ENCODE data around the gene NSMCE1. TPM values are rescaled to one million over a fixed set of nuclear protein-coding genes. Genes with fewer than 3 reads are reported as not detected.

The NSMCE1 gene
- total and polyA plus RNA-seq, 4 donors, result 16.5 to 39.0 (median 21.7) TPM

DNA sequence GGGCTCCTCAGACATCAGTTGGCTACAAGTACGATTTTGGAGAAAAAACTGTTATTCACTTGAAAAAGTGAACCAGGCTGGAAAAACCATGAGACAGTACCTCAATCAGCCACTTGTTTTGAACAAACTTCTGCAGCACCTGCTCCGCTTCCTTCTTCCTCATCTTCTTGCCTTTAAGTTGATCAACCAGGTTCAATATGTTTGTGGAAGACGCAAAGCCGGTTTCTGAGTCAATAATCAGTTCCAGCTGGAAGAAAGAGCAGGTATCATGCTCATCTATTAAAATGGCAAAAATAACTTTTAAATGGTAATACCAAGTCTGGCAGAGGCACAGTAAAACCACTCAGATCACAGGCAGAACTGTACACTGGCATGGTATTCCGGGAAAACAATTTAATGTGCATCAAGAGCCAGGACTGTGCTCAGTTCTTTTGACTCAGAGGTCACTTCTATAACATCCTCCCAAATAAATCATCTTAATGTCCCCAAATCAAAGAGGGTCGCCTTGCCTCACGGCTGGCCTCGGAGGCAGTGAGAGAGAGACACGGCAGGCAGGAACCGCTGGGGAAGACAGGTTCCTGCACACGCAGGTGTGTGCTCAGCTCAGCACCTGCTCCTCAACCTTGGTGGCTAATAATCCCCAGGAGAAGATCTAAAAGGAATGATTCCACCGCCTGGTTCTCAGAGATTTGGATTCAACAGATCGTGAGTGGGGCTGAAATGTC is 35.5 kb downstream of the NSMCE1 start:
- 83% methylated on average over 13 of the region's 13 CpGs for WGBS

DNA sequence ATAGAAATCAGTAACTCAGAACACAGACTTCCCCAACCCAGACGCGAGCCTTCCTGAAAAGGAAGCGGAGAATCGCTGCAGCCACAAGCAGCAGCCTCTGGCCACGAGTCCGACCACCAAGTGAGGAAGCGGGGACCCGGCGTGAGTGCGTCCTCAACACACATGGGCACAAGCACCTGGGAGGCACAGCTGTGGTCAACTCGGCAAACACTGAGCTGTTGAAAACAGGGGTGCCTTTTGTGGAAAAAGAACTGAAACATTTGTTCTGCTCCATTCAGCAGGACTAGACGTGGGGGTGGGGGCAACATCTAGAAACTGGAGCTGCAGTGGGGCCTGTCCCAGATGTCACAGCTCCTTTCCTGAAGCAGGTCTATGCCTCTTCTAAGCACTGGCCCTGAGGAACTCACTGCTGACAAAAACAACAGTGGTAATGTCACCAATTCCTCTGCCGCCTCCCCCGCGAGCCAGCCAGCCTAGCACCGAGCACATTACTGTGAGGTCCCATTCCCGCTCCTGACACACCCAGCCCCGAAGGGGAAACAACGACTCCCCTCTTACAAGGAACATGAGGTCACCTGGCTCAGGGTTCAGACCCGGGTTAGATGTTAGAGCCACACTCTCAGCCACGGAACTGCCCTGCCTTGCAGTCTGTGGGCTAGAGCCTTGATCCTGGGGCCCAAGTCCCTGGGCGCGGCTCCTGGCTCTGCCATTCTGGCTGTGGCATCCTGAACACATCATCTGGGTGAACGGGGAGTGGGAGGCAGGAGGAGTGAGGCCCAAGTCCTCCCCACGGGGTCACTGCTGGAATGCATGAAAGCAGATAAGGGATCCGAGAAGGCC is 36.3 kb downstream of the NSMCE1 start:
- no peak overlapping the region for H3K9ac ChIP-seq (ENCODE audit: low read depth in 1 of 2, low read length in 2 of 2)
- H3K4me3 ChIP-seq (ENCODE audit: low read depth in 1 of 3, low read length in 3 of 3), result no peak overlapping the region
- WGBS, result 82% methylated on average over 26 of the region's 26 CpGs
- H3K9me3 ChIP-seq (ENCODE audit: control insufficient read depth in 4 of 4, low read length in 3 of 4), result no peaks in the 10 kb centered on the region
- peaks cover 0 to 10% (median 4%) of the 10 kb centered on the region in 4 donors for H3K36me3 ChIP-seq (ENCODE audit: control insufficient read depth in 4 of 4, insufficient read depth in 3 of 4, low read depth in 1 of 4, low read length in 3 of 4)
- TF ChIP-seq RAD21 (IDR thresholded peaks at IDR 0.05) (no peak), HNF4A (conservative IDR thresholded peaks at IDR 0.05) (no peak), EGR1 (IDR thresholded peaks at IDR 0.05; ENCODE audit: low read depth in 2 of 2) (no peak), JUND (IDR thresholded peaks at IDR 0.05) (no peak), GABPA (IDR thresholded peaks at IDR 0.05 in 1 of 2, conservative IDR thresholded peaks at IDR 0.05 in 1 of 2) (no peak), YY1 (IDR thresholded peaks at IDR 0.05) (no peak), FOXA2 (IDR thresholded peaks at IDR 0.05) (no peak), FOXA1 (IDR thresholded peaks at IDR 0.05) (no peak)
- TF ChIP-seq, protein P1, sequence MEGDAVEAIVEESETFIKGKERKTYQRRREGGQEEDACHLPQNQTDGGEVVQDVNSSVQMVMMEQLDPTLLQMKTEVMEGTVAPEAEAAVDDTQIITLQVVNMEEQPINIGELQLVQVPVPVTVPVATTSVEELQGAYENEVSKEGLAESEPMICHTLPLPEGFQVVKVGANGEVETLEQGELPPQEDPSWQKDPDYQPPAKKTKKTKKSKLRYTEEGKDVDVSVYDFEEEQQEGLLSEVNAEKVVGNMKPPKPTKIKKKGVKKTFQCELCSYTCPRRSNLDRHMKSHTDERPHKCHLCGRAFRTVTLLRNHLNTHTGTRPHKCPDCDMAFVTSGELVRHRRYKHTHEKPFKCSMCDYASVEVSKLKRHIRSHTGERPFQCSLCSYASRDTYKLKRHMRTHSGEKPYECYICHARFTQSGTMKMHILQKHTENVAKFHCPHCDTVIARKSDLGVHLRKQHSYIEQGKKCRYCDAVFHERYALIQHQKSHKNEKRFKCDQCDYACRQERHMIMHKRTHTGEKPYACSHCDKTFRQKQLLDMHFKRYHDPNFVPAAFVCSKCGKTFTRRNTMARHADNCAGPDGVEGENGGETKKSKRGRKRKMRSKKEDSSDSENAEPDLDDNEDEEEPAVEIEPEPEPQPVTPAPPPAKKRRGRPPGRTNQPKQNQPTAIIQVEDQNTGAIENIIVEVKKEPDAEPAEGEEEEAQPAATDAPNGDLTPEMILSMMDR (IDR thresholded peaks at IDR 0.05; ENCODE audit: low read depth, low read length, missing input control), result no peak
- TF ChIP-seq, protein P2, sequence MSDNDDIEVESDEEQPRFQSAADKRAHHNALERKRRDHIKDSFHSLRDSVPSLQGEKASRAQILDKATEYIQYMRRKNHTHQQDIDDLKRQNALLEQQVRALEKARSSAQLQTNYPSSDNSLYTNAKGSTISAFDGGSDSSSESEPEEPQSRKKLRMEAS (IDR thresholded peaks at IDR 0.05), result no peak
- TF ChIP-seq, protein P3, sequence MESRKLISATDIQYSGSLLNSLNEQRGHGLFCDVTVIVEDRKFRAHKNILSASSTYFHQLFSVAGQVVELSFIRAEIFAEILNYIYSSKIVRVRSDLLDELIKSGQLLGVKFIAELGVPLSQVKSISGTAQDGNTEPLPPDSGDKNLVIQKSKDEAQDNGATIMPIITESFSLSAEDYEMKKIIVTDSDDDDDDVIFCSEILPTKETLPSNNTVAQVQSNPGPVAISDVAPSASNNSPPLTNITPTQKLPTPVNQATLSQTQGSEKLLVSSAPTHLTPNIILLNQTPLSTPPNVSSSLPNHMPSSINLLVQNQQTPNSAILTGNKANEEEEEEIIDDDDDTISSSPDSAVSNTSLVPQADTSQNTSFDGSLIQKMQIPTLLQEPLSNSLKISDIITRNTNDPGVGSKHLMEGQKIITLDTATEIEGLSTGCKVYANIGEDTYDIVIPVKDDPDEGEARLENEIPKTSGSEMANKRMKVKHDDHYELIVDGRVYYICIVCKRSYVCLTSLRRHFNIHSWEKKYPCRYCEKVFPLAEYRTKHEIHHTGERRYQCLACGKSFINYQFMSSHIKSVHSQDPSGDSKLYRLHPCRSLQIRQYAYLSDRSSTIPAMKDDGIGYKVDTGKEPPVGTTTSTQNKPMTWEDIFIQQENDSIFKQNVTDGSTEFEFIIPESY (IDR thresholded peaks at IDR 0.05), result no peak
- TF ChIP-seq, protein P4, sequence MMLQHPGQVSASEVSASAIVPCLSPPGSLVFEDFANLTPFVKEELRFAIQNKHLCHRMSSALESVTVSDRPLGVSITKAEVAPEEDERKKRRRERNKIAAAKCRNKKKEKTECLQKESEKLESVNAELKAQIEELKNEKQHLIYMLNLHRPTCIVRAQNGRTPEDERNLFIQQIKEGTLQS (IDR thresholded peaks at IDR 0.05), result no peak
- no peak overlapping the region for H3K27ac ChIP-seq (ENCODE audit: low read depth in 1 of 2, low read length in 2 of 2)
- H3K4me1 ChIP-seq (ENCODE audit: control insufficient read depth in 4 of 4, insufficient read depth in 4 of 4, low read length in 3 of 4), result peaks cover 0 to 6% (median 4%) of the 10 kb centered on the region in 4 donors
- no peak for DNase-seq (ENCODE audit: low spot score)
- H3K27me3 ChIP-seq (ENCODE audit: control insufficient read depth in 4 of 4, insufficient read depth in 4 of 4, low read length in 3 of 4), result no peaks in the 10 kb centered on the region

More for the DNA sequence above, 35.5 kb downstream of the NSMCE1 start:
- TF ChIP-seq SP1 (IDR thresholded peaks at IDR 0.05), result no peak
- no peak for TF ChIP-seq TAF1 (conservative IDR thresholded peaks at IDR 0.05)
- no peak for TF ChIP-seq GABPA (IDR thresholded peaks at IDR 0.05 in 1 of 2, conservative IDR thresholded peaks at IDR 0.05 in 1 of 2)
- TF ChIP-seq, protein P5, sequence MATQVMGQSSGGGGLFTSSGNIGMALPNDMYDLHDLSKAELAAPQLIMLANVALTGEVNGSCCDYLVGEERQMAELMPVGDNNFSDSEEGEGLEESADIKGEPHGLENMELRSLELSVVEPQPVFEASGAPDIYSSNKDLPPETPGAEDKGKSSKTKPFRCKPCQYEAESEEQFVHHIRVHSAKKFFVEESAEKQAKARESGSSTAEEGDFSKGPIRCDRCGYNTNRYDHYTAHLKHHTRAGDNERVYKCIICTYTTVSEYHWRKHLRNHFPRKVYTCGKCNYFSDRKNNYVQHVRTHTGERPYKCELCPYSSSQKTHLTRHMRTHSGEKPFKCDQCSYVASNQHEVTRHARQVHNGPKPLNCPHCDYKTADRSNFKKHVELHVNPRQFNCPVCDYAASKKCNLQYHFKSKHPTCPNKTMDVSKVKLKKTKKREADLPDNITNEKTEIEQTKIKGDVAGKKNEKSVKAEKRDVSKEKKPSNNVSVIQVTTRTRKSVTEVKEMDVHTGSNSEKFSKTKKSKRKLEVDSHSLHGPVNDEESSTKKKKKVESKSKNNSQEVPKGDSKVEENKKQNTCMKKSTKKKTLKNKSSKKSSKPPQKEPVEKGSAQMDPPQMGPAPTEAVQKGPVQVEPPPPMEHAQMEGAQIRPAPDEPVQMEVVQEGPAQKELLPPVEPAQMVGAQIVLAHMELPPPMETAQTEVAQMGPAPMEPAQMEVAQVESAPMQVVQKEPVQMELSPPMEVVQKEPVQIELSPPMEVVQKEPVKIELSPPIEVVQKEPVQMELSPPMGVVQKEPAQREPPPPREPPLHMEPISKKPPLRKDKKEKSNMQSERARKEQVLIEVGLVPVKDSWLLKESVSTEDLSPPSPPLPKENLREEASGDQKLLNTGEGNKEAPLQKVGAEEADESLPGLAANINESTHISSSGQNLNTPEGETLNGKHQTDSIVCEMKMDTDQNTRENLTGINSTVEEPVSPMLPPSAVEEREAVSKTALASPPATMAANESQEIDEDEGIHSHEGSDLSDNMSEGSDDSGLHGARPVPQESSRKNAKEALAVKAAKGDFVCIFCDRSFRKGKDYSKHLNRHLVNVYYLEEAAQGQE (IDR thresholded peaks at IDR 0.05), result no peak
- TF ChIP-seq JUND (IDR thresholded peaks at IDR 0.05), result no peak
- TF ChIP-seq, protein P3 (IDR thresholded peaks at IDR 0.05), result no peak
- no peak for TF ChIP-seq FOXA1 (IDR thresholded peaks at IDR 0.05)
- no peak for TF ChIP-seq FOXA2 (IDR thresholded peaks at IDR 0.05)
- no peak for DNase-seq (ENCODE audit: low spot score)
- H3K4me3 ChIP-seq (ENCODE audit: low read depth in 1 of 3, low read length in 3 of 3), result no peak overlapping the region
- no peak overlapping the region for H3K9ac ChIP-seq (ENCODE audit: low read depth in 1 of 2, low read length in 2 of 2)
- H3K4me1 ChIP-seq (ENCODE audit: control insufficient read depth in 4 of 4, insufficient read depth in 4 of 4, low read length in 3 of 4), result peaks cover 0 to 6% (median 4%) of the 10 kb centered on the region in 4 donors
- peaks cover 0 to 10% (median 4%) of the 10 kb centered on the region in 4 donors for H3K36me3 ChIP-seq (ENCODE audit: control insufficient read depth in 4 of 4, insufficient read depth in 3 of 4, low read depth in 1 of 4, low read length in 3 of 4)
- no peak overlapping the region for H3K27ac ChIP-seq (ENCODE audit: low read depth in 1 of 2, low read length in 2 of 2)
- no peaks in the 10 kb centered on the region for H3K9me3 ChIP-seq (ENCODE audit: control insufficient read depth in 4 of 4, low read length in 3 of 4)
- no peaks in the 10 kb centered on the region for H3K27me3 ChIP-seq (ENCODE audit: control insufficient read depth in 4 of 4, insufficient read depth in 4 of 4, low read length in 3 of 4)
